HG02852 (cell line): ENCODE data around the gene KPRP.

ENCODE experiments used
- ATAC-seq: cut with Tn5 transposase; IDR thresholded peaks from one replicate; pipeline ENCODE4 v1.9.1; 2021; ENCODE audit warnings: mild to moderate bottlenecking, moderate library complexity; ENCODE audit not compliant: unreplicated experiment

KPRP gene, protein sequence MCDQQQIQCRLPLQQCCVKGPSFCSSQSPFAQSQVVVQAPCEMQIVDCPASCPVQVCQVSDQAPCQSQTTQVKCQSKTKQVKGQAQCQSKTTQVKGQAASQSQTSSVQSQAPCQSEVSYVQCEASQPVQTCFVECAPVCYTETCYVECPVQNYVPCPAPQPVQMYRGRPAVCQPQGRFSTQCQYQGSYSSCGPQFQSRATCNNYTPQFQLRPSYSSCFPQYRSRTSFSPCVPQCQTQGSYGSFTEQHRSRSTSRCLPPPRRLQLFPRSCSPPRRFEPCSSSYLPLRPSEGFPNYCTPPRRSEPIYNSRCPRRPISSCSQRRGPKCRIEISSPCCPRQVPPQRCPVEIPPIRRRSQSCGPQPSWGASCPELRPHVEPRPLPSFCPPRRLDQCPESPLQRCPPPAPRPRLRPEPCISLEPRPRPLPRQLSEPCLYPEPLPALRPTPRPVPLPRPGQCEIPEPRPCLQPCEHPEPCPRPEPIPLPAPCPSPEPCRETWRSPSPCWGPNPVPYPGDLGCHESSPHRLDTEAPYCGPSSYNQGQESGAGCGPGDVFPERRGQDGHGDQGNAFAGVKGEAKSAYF

DNA sequence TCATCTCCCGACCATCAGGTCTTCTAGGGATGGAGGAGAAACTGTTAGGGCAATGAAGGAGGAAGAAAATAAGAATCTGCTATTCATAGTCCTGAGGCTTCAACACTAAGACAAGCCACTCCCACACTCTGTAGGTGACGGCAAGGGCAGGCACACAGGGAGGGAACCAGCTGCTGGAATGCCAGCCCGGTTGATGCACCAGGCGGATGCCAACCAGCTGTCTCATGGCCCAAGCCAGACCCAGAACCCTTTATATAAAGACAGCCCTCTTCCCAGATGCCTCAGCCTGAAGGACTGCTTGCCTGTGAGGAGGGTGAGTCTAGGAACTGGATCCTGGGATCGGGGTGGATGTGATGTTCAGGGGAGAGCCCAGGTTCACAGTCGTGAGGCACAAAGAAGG, at the start of gene KPRP:
TSS of gene KPRP (plus strand) at position 279 of the 400 bp plus-strand sequence. CDS start 1,564 bp downstream, outside the sequence.
- no peak for ATAC-seq

DNA sequence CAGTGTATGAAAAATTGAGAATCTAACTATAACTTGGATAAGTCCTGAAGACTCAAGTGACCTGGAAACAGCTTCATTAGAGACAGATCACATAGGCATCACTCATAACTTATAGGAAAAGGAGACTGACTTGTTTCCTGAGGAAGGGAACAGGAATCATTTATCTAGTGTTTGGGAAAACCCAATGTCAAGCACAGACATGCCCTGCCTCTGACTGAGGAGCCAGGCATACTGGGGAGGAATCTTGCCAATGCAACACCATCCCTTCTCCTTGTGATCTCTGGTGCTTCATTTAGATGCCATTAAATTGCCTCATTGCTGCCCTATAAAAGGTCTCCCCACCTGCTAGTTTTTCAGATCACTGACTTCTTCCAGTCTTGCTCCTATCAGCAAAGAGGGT, 39.6 kb upstream of the KPRP start:
- ATAC-seq: no peak

DNA sequence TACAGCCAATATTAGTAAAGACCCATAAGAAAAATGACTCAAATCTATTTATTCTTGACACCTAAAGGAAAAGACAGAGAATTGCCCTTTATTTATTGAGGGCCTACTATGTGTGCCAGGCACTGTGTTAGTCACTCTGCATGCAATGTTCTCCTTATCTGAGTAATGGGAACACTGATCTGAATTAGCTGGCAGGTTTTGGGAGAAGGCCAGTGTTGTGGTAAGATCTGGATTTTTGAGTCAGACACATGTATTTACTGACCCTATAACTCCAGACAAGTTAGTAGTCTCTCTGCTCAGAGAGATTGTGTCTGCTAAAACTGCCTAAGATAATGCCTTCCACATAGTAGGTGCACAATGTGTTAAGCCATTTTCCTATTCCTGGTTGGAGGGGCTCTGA, 32.6 kb upstream of the KPRP start:
- no peak for ATAC-seq

DNA sequence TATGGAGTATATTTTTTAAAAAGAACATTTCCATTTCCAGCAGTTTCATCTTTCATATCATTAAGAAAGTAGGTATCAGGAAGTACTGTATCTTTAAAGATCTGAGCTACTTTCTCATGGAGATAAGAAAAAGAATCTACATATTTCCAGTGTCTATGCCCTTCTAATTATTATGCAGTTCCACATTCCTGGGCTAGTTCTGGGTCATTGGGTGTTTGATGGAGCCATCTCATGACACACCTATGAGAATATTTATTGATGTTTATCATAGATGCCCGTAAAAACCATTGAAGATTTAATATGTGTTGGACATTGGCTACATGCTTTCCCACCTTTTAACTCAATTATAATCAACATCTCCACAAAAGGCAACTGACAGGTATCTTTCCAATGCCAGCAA, 28.8 kb upstream of the KPRP start:
- no peak for ATAC-seq

DNA sequence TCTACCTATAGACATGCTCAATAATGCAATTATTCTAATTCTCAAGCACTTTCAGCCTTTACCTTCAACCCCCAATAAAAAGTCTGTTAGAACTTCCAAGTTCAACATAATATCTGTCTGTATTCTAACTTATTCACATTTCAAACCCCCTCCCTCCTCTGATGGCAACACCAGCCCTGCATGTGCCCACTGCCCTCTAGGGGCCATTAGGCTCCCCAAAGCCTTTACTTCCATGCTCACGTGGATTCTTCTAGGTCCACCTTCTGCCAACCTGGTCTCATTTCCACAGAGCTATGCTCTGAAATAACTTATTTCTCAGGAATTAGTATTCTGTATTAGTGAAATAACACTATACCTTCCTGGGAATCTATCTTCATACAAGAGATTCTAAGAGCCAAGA, 22.2 kb upstream of the KPRP start:
- no peak for ATAC-seq

DNA sequence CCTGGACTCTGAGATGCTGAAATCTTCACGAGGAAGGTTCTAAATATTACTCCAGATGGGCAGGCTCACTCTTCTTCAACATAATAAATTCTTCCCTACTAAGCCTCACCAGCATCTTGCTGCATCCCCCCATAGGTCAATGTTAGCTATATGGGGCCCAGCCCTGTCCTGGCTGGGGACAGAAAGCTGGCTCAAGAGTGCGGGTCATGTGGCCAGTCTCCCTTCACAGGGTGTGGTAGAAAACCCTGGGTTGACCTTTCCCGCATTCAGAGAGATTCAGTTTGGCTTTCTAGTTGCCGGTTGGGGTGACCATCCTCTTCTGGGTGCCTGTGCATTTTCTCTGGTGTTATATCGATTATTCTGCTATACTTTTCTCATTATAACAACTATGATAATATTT, 19.8 kb upstream of the KPRP start:
- ATAC-seq: no peak

DNA sequence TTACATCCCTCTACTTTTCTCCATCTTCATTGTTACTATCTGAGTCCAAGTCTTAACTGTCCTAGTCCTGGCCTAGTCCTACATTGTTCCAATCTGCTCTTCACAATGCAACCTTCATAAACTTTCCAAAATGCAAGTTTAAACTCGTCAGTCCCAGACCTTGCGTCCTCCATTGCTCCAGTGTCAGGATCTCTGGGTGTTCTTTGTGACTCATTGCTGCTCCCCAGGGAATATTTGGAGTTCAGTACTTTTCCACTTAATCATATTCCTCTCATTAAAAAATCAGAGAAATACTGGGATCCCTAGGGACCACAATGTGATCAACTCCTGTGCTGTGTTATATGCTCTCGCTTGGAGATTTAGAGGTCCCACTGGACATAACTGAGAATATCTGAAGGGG, 18.0 kb upstream of the KPRP start:
- ATAC-seq: no peak

DNA sequence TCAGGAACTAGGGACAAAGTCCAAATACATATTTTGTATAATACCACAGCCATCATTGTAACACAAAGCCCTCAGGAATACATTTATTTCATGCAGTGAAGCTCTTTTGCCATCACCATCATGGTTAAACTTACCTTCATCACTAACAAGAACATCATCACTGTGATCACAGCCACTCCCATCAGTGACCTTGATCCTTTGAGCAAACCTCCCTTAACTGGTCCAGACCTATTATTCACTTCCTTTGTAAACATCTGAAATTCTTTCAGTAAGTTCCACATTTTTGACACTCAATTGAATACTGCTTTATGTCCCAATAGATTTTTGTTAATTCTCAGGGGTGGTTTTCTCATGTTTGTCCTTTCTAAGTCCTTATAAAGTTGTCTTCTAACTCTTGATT, 16.2 kb upstream of the KPRP start:
- ATAC-seq: no peak

DNA sequence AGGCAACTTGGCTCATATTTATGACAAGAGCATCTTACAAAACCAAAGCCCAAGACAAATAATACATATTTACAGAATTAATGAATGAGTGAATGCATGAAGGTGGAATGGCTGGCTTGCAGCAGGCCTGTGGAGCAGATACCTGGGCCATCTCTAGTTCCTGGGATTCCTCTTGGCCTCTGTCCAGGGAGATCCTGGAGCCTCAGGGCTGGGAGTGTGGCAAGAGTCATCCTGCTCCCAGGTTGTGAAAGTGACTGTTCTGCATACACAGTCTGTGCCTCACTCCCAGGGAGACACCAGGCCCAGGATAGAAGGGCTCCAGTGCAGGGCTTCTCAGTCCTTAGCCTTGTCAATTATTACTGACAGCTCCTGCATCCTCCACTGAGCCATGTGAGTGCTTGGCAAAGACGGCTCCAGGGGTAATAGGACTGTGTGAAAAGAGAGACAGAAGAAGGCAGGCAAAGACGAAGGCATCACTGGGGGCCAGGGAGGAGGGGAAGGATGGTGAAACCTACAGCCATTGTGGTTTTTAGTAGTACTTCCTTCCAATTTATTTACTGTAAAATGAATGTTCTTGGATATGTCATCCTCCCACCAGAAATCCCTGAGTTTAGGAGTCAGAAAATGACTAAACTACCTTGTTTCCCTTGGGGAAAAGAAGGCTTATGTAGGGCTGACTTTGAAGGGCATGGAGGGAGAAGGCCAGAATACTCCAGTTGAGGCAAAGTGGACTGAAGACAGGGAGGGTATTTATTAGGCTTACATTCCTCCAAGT, 14.3 kb upstream of the KPRP start:
- no peak for ATAC-seq

DNA sequence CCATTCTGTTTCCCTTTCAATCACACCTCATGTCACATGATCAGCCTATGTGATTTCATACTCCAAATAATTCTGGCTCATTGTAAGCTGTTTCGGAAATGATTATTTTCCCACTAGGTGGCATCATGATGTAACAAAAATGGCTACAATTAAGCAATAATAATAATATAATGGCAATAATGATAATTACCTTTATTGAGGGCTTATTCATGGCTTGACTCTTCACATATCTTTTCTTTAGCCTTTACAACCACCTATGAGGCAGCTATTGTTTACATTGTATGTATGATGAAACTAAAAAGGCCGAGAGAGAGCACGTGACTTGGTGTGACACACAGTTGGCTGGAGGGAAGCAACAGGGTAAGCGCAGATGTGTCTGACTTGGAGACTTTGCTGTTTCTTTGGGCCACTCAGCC, 12.5 kb upstream of the KPRP start:
- no peak for ATAC-seq

DNA sequence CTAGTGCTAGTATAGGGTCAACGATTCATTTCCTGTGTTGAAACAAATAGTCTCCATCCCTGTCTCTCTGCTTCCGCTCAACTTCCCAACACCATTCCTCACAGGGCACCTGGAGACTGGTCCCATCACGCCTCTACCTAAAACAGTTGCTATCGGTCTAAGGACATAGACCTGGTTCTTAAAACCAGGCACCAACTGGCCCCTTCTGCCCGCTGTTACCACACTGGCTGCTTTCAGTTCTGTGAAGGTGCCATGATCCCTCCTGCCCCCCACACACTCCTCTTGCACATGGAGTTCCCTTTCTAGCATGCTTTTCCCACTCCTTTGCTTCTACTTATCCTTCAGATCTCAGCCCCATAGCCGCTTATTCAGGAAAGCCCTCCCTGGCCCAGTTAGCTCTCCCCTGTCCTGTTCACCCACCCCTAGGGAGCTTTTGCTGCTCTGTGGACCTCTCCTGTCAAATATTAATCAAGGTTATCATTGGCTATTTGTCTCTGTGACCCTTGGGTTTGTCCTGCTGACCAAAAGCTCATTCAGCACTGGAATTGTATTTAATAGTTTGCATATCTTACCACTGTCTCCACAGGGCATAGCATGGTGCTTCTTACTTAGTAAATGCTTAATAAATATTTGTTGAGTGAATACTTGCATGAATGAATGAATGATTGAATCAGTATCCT, 11.9 kb upstream of the KPRP start:
- no peak for ATAC-seq

DNA sequence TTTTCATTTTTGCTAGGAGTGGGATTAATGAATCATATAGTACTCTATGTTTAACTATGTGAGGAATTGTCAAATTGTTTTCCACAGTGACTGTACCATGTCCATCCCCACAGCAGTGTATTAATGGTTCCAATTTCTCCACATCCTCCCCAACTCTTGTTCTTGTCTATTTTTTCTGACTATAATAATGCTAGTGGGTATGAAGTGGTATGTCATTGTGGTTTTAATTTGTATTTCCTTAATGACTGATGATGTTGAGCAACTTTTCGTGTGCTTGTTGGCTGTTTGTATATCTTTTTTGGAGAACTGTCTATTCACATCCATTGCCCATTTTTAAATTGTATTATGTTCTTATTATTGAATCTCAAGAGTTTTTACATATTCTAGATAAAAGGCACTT, 10.0 kb upstream of the KPRP start:
- no peak for ATAC-seq

DNA sequence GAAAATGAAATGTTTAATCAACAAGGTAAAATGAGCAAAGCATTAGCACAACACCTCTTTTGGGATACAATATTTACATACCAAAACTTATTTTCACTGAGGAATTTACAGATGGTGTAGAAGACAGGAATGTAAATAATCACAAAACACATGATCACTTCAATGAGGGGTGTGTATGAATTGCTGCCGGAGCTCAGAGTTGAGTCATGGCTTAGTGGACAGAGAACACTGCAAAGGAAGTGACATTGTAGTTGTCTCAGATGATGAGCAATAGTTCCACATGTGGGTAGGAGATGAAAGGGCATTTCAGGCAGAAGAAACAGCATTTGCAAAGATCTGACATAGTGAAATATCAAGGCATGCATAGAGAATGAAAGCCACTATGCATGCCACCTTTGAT, 5.6 kb upstream of the KPRP start:
- ATAC-seq: no peak

DNA sequence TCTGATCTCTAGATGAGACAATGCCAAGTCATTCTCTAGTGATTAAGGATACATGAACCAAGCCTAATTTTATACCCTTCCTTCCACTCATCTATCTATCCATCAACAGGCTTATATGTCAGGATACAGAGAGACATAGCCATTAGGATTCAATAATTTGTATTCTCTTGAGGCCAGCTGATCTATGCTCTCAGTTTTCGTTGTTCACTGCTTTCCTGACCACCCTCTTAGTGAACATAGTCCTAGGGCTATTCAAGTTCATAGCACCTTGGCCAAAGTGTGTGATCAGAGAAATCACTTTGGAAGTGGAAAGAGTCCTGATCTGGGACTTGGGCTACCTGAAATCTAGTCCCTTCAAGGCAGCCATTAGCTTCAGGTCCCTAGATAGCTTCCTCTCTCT, 4.2 kb upstream of the KPRP start:
- ATAC-seq: no peak

DNA sequence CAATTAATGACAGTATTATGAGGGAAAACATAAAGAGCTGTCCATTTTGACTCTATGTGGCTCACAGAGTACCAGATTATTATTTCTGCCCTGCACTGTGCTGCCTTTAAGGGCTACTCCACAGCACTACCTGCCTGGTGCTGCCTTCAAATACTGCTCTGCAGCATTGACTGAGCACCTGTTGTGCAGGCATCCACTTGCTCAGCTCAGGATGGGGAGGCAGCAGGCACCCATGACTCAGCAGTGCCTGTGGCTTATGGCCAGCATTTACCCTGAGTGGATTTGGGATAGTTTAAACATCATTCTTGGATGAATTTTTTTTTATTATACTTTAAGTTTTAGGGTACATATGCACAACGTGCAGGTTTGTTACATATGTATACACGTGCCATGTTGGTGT, 953 bp upstream of the KPRP start:
- no peak for ATAC-seq

DNA sequence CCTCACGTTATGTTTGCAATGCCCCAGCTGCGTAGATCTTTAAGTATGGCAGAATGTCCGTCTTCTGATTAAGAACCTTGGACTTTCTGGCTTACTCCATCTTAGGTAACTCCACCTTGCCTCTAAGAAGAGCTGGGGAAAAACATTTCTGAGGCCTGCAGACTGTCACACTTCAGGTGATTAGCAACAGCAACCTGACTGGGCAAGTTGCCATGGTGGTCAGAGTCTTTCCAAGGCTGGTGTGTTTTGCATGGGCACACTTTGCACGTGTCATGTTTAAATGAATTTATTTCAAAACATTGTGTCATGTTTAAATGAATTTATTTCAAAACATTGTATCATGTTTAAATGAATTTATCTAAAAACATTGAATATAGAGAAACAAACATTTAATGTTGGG, 811 bp downstream of the KPRP start:
- ATAC-seq: no peak

DNA sequence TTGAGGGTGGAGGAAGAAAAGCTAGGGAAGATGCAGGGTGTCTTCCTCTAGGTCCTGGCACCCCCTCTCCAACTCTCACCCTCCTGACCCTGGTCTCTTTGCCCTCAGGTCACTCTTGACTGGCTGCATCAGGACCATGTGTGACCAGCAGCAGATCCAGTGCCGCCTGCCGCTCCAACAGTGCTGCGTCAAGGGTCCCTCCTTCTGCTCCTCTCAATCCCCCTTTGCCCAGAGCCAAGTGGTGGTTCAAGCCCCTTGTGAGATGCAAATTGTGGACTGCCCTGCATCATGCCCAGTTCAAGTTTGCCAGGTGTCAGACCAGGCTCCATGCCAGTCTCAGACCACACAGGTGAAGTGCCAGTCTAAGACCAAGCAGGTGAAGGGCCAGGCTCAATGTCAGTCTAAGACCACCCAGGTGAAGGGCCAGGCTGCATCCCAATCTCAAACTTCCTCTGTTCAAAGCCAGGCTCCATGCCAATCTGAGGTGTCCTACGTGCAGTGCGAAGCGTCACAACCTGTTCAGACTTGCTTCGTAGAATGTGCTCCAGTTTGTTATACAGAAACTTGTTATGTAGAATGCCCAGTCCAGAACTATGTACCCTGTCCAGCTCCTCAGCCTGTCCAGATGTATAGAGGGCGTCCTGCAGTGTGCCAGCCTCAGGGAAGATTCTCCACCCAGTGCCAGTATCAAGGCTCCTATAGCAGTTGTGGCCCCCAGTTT, 1.8 kb downstream of the KPRP start:
- ATAC-seq: no peak

DNA sequence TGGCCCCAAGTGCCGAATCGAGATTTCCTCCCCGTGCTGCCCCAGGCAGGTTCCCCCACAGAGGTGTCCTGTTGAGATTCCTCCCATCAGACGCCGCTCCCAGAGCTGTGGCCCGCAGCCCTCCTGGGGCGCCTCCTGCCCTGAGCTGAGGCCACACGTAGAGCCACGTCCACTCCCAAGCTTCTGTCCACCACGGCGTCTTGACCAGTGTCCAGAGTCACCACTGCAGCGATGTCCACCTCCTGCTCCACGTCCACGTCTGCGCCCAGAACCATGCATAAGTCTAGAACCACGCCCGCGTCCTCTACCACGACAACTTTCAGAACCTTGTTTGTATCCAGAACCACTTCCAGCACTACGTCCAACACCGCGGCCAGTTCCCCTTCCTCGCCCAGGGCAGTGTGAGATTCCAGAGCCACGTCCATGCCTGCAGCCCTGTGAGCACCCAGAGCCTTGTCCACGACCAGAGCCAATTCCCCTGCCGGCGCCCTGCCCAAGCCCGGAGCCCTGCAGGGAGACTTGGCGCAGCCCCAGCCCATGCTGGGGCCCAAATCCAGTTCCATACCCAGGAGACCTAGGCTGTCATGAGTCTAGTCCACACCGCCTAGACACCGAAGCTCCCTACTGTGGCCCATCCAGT, 2.8 kb downstream of the KPRP start:
- no peak for ATAC-seq

DNA sequence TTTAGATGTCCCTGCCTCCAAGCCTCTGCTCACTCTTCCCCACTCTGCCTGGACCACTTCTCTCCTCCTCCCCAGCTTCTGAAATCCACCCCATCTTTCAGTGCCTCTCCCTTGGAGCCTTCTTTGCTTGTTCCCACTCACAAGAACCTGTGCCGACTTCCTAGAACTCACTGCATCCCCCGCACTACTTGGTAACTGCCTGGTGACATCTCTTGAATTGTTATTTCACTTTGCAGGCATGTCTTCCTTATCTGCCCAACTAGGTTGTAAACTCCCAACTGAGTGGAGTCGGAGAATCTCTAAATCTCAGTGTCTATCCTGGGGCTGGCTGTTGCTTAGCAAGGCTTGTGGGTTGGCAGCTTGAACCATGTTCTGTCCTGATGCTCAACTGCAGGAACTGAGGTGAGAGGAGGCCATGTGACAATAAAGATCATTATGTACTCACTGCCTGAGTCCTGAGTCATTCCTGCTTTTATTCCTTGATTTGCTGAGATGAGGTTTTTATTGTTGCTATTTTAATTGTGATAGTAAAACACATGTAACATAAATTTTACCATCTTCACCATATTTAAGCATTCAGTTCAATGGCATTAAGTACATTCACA, 3.9 kb downstream of the KPRP start:
- no peak for ATAC-seq
